ENCODE results near the gene HAAO.

The HAAO gene

GRCh38 chr2:42764096-42764495 lies 28.3 kb downstream of the HAAO start, which contains the start of gene OXER1:
TSS of gene OXER1 (minus strand) at chr2:42764135. CDS start at chr2:42764062, 73 bp downstream.
- no peak for TF ChIP-seq CTCF (IDR thresholded peaks at IDR 0.05; ENCODE audit: extremely low read depth, insufficient read depth, missing control alignments)
- in situ Hi-C loops (cut with MboI; ENCODE audit: low pct_unique_long_range_greater_than_20kb, low sequenced_read_pairs, unreplicated experiment), result no loop called here
- no peak for DNase-seq (ENCODE audit: low spot score)

- TF ChIP-seq CTCF (IDR thresholded peaks at IDR 0.05; ENCODE audit: extremely low read depth, insufficient read depth, missing control alignments), result no peak
- in situ Hi-C loops (cut with MboI; ENCODE audit: low pct_unique_long_range_greater_than_20kb, low sequenced_read_pairs, unreplicated experiment), result no loop called here
- no peak for DNase-seq (ENCODE audit: low spot score)
Measured at GRCh38 chr2:42762823-42763804, 29.3 kb downstream of the HAAO start.

- no peak for DNase-seq (ENCODE audit: low spot score)
- in situ Hi-C loops (cut with MboI; ENCODE audit: low pct_unique_long_range_greater_than_20kb, low sequenced_read_pairs, unreplicated experiment), result no loop called here
- TF ChIP-seq CTCF (IDR thresholded peaks at IDR 0.05; ENCODE audit: extremely low read depth, insufficient read depth, missing control alignments), result no peak
Measured at GRCh38 chr2:42762155-42762554, 30.2 kb downstream of the HAAO start.

GRCh38 chr2:42761554-42761953 lies 30.8 kb downstream of the HAAO start:
- DNase-seq (ENCODE audit: low spot score), result no peak
- in situ Hi-C loops (cut with MboI; ENCODE audit: low pct_unique_long_range_greater_than_20kb, low sequenced_read_pairs, unreplicated experiment), result no loop called here
- no peak for TF ChIP-seq CTCF (IDR thresholded peaks at IDR 0.05; ENCODE audit: extremely low read depth, insufficient read depth, missing control alignments)

- no peak for DNase-seq (ENCODE audit: low spot score)
- in situ Hi-C loops (cut with MboI; ENCODE audit: low pct_unique_long_range_greater_than_20kb, low sequenced_read_pairs, unreplicated experiment), result no loop called here
- no peak for TF ChIP-seq CTCF (IDR thresholded peaks at IDR 0.05; ENCODE audit: extremely low read depth, insufficient read depth, missing control alignments)
Measured at GRCh38 chr2:42758751-42759150, 33.6 kb downstream of the HAAO start.

GRCh38 chr2:42757981-42758740 lies 34.2 kb downstream of the HAAO start:
- TF ChIP-seq CTCF (IDR thresholded peaks at IDR 0.05; ENCODE audit: extremely low read depth, insufficient read depth, missing control alignments), result no peak
- DNase-seq (ENCODE audit: low spot score), result no peak
- in situ Hi-C loops (cut with MboI; ENCODE audit: low pct_unique_long_range_greater_than_20kb, low sequenced_read_pairs, unreplicated experiment), result no loop called here
